ENCODE results near the gene ARHGEF4. TPM values are rescaled to one million over a fixed set of nuclear protein-coding genes. Genes with fewer than 3 reads are reported as not detected.

The ARHGEF4 gene
- total RNA-seq, 1 donor from 2014 or later, result 2.2 TPM

- DNase-seq (ENCODE audit: low read depth in 2 of 2), result no peak
These were observed 14.3 kb downstream of the ARHGEF4 start for GRCh38 chr2:130850788-130851623.

- no peak for DNase-seq (ENCODE audit: low read depth in 2 of 2)
These were observed 15.1 kb downstream of the ARHGEF4 start for GRCh38 chr2:130851624-130852382.

- DNase-seq (ENCODE audit: low read depth in 2 of 2), result no peak
These were observed 15.9 kb downstream of the ARHGEF4 start for GRCh38 chr2:130852521-130853115.

- no peak for DNase-seq (ENCODE audit: low read depth in 2 of 2)
These were observed 16.7 kb downstream of the ARHGEF4 start for GRCh38 chr2:130853391-130853790.

- no peak for DNase-seq (ENCODE audit: low read depth in 2 of 2)
These were observed 17.6 kb downstream of the ARHGEF4 start for GRCh38 chr2:130854301-130854700.

GRCh38 chr2:130864830-130865800, 28.4 kb downstream of the ARHGEF4 start:
- DNase-seq (ENCODE audit: low read depth in 2 of 2), result peak; percentile 55 to 86

GRCh38 chr2:130869441-130870160, 32.9 kb downstream of the ARHGEF4 start:
- no peak for DNase-seq (ENCODE audit: low read depth in 2 of 2)

- no peak for DNase-seq (ENCODE audit: low read depth in 2 of 2)
These were observed 33.4 kb downstream of the ARHGEF4 start for GRCh38 chr2:130870161-130870485.

- DNase-seq (ENCODE audit: low read depth in 2 of 2), result no peak
These were observed 34.1 kb downstream of the ARHGEF4 start for GRCh38 chr2:130870779-130871178.

- no peak for DNase-seq (ENCODE audit: low read depth in 2 of 2)
These were observed 35.4 kb downstream of the ARHGEF4 start for GRCh38 chr2:130871843-130872740.

GRCh38 chr2:130872741-130873125, 36.0 kb downstream of the ARHGEF4 start:
- DNase-seq (ENCODE audit: low read depth in 2 of 2), result no peak

- DNase-seq (ENCODE audit: low read depth in 2 of 2), result peak; percentile 72 to 74
These were observed 37.1 kb downstream of the ARHGEF4 start for GRCh38 chr2:130873700-130874346.

GRCh38 chr2:130874512-130874911, 37.8 kb downstream of the ARHGEF4 start:
- no peak for DNase-seq (ENCODE audit: low read depth in 2 of 2)

GRCh38 chr2:130875935-130876334, 39.2 kb downstream of the ARHGEF4 start:
- DNase-seq (ENCODE audit: low read depth in 2 of 2), result no peak

- no peak for DNase-seq (ENCODE audit: low read depth in 2 of 2)
These were observed 40.5 kb downstream of the ARHGEF4 start for GRCh38 chr2:130877258-130877657.

- no peak for DNase-seq (ENCODE audit: low read depth in 2 of 2)
These were observed 41.6 kb downstream of the ARHGEF4 start for GRCh38 chr2:130878316-130878715.

- no peak for DNase-seq (ENCODE audit: low read depth in 2 of 2)
These were observed 42.2 kb downstream of the ARHGEF4 start for GRCh38 chr2:130878933-130879332.

GRCh38 chr2:130882111-130882690, 45.5 kb downstream of the ARHGEF4 start:
- no peak for DNase-seq (ENCODE audit: low read depth in 2 of 2)

GRCh38 chr2:130882991-130883390, 46.3 kb downstream of the ARHGEF4 start:
- DNase-seq (ENCODE audit: low read depth in 2 of 2), result no peak

Data from lung microvascular endothelial cell (primary cell).